Measurements from ENCODE around the gene LZTFL1. TPM values are rescaled to one million over a fixed set of nuclear protein-coding genes. Genes with fewer than 3 reads are reported as not detected.

The LZTFL1 gene
- total RNA-seq, 1 donor from 2014 or later = 6.7 TPM

DNA sequence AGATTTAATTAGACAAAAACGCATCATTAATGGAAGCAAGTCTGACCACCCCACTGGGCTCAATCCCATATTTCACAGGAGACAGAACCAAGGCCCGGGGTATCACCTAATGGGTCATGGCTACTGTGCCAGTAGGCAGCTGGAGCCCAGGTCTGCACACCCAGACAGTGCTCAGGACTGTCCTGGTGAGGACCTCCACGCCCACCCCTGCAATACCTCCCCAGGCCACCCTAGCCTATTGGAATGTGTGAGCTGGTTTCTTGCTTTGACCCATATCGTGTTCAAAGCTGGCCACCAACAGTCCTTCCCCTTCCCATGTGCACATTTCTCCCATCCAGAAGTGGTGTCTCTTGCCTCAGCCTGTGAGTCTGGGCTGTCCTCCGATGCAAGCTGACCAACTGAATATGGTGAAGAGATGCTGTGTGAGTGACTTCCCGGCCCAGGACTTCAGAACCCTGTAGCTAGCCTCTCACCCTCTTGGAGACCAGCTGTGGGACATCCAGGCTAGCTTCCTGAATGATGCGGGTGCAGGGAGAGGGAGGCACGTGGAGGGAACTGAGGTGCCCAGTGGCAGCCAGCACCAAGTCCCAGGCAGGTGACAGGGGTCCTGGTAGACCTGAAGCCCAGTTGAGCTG lies 64.7 kb downstream of the LZTFL1 start:
- TF ChIP-seq, protein P1, sequence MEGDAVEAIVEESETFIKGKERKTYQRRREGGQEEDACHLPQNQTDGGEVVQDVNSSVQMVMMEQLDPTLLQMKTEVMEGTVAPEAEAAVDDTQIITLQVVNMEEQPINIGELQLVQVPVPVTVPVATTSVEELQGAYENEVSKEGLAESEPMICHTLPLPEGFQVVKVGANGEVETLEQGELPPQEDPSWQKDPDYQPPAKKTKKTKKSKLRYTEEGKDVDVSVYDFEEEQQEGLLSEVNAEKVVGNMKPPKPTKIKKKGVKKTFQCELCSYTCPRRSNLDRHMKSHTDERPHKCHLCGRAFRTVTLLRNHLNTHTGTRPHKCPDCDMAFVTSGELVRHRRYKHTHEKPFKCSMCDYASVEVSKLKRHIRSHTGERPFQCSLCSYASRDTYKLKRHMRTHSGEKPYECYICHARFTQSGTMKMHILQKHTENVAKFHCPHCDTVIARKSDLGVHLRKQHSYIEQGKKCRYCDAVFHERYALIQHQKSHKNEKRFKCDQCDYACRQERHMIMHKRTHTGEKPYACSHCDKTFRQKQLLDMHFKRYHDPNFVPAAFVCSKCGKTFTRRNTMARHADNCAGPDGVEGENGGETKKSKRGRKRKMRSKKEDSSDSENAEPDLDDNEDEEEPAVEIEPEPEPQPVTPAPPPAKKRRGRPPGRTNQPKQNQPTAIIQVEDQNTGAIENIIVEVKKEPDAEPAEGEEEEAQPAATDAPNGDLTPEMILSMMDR (IDR thresholded peaks at IDR 0.05) = no peak
- no peaks in the 10 kb centered on the region for H3K36me3 ChIP-seq
- H3K27ac ChIP-seq = no peak overlapping the region
- H3K4me1 ChIP-seq = no peaks in the 10 kb centered on the region
- intact Hi-C loops (cut with DNase I) = no loop called here
- no peak overlapping the region for H3K4me3 ChIP-seq
- no peaks in the 10 kb centered on the region for H3K27me3 ChIP-seq
- no peaks in the 10 kb centered on the region for H3K9me3 ChIP-seq
- peak in 1 of 2 donors; percentile 53 for DNase-seq (ENCODE audit: low spot score in 2 of 2)

- Histone ChIP-seq H3K4me1 (no peaks in the 10 kb centered on the region), H3K27me3 (no peaks in the 10 kb centered on the region), H3K4me3 (no peak overlapping the region), H3K9me3 (no peaks in the 10 kb centered on the region), H3K36me3 (no peaks in the 10 kb centered on the region), H3K27ac (no peak overlapping the region)
- intact Hi-C loops (cut with DNase I) = no loop called here
- TF ChIP-seq, protein P1 (IDR thresholded peaks at IDR 0.05) = no peak
- DNase-seq (ENCODE audit: low spot score in 2 of 2) = peak in 1 of 2 donors; percentile 33
Measured at GRCh38 chr3:45776611-45777010, 65.3 kb downstream of the LZTFL1 start.

GRCh38 chr3:45776301-45776595 lies 65.7 kb downstream of the LZTFL1 start:
- Histone ChIP-seq H3K27me3 (no peaks in the 10 kb centered on the region), H3K9me3 (no peaks in the 10 kb centered on the region), H3K4me1 (no peaks in the 10 kb centered on the region), H3K36me3 (no peaks in the 10 kb centered on the region), H3K27ac (no peak overlapping the region), H3K4me3 (no peak overlapping the region)
- peak in 1 of 2 donors; percentile 13 for DNase-seq (ENCODE audit: low spot score in 2 of 2)
- intact Hi-C loops (cut with DNase I) = no loop called here
- TF ChIP-seq, protein P1 (IDR thresholded peaks at IDR 0.05) = no peak

GRCh38 chr3:45775571-45776300 lies 66.2 kb downstream of the LZTFL1 start:
- Histone ChIP-seq H3K9me3 (no peaks in the 10 kb centered on the region), H3K27ac (no peak overlapping the region), H3K27me3 (no peaks in the 10 kb centered on the region), H3K4me1 (no peaks in the 10 kb centered on the region), H3K4me3 (no peak overlapping the region), H3K36me3 (no peaks in the 10 kb centered on the region)
- TF ChIP-seq, protein P1 (IDR thresholded peaks at IDR 0.05) = no peak
- intact Hi-C loops (cut with DNase I) = no loop called here
- peak in 1 of 2 donors; percentile 53 for DNase-seq (ENCODE audit: low spot score in 2 of 2)

- no peak overlapping the region for H3K27ac ChIP-seq
- H3K9me3 ChIP-seq = no peaks in the 10 kb centered on the region
- DNase-seq (ENCODE audit: low spot score in 2 of 2) = peak in 1 of 2 donors; percentile 40
- TF ChIP-seq, protein P1 (IDR thresholded peaks at IDR 0.05) = no peak
- H3K4me3 ChIP-seq = no peak overlapping the region
- no peaks in the 10 kb centered on the region for H3K4me1 ChIP-seq
- intact Hi-C loops (cut with DNase I) = no loop called here
- no peaks in the 10 kb centered on the region for H3K27me3 ChIP-seq
- H3K36me3 ChIP-seq = no peaks in the 10 kb centered on the region
Measured at GRCh38 chr3:45774581-45775521, 67.1 kb downstream of the LZTFL1 start.

All from ascending aorta (tissue), 2 donors.